Osteoblast (primary cell): Measurements from ENCODE around the gene MYO5C. TPM values are rescaled to one million over a fixed set of nuclear protein-coding genes. Genes with fewer than 3 reads are reported as not detected.

Experiments
- DNase-seq: peaks from one replicate; pipeline ENCODE4 v3.0.0; 2011; ENCODE audit warnings: low spot score, mixed read lengths; ENCODE audit not compliant: insufficient read length; ENCODE audit errors: missing footprints
- H2AFZ ChIP-seq: 2 replicates; pipeline ENCODE4 v1.6.0; 2011; ENCODE audit warnings: mild to moderate bottlenecking, low read length
- H3K27ac ChIP-seq: 2 replicates; pipeline ENCODE4 v1.5.1; 2011; ENCODE audit warnings: mild to moderate bottlenecking, low read depth, low read length, moderate library complexity
- H3K27me3 ChIP-seq: 2 replicates; pipeline ENCODE4 v1.6.0; 2012; ENCODE audit warnings: mild to moderate bottlenecking, control low read depth, inconsistent platforms, low read length, moderate library complexity; ENCODE audit not compliant: insufficient read depth
- H3K36me3 ChIP-seq: 2 replicates; pipeline ENCODE4 v1.5.1; 2011; ENCODE audit warnings: mild to moderate bottlenecking, low read length, control low read depth, moderate library complexity; ENCODE audit not compliant: insufficient read depth
- H3K4me1 ChIP-seq: 2 replicates; pipeline ENCODE4 v1.5.1; 2011; ENCODE audit warnings: mild to moderate bottlenecking, low read length, control low read depth, moderate library complexity; ENCODE audit not compliant: insufficient read depth
- H3K4me2 ChIP-seq: 2 replicates; pipeline ENCODE4 v1.6.0; 2011; ENCODE audit warnings: mild to moderate bottlenecking, low read length; ENCODE audit not compliant: insufficient read depth
- H3K4me3 ChIP-seq: fragments of 200-600 bp; sonication (generic); 3 replicates; pipeline ENCODE4 v1.5.1; 2012; ENCODE audit warnings: mild to moderate bottlenecking, low read length, inconsistent platforms; ENCODE audit not compliant: insufficient read depth
- H3K79me2 ChIP-seq: 2 replicates; pipeline ENCODE4 v1.6.0; 2012; ENCODE audit warnings: mild to moderate bottlenecking, low read length, control low read depth, inconsistent platforms; ENCODE audit not compliant: insufficient read depth
- H3K9me3 ChIP-seq: 2 replicates; pipeline ENCODE4 v1.5.1; 2011; ENCODE audit warnings: low read depth, low read length, control low read depth
- H4K20me1 ChIP-seq: 2 replicates; pipeline ENCODE4 v1.6.0; 2012; ENCODE audit warnings: mild to moderate bottlenecking, low read length, control low read depth; ENCODE audit not compliant: insufficient read depth
- CTCF ChIP-seq: IDR thresholded peaks from 2 replicates; pipeline ENCODE4 v1.5.1; 2011; ENCODE audit warnings: mild to moderate bottlenecking, low read depth, low read length, moderate library complexity; ENCODE audit errors: extremely low read depth
- total RNA-seq: library from RNA; depleted of rRNA; stranded (reverse); fragments of >200 nt; gene quantifications from 2 replicates; pipeline ENCODE4 v1.2.3, GENCODE V29; 2012

Gene MYO5C
- total RNA-seq, 1 donor: under 0.01 TPM

- no peak overlapping the region for H3K27ac ChIP-seq
Observed at GRCh38 chr15:52232327-52232726, 63.3 kb downstream of the MYO5C start.

GRCh38 chr15:52230073-52230472 is 65.5 kb downstream of the MYO5C start:
- no peaks in the 10 kb centered on the region for H4K20me1 ChIP-seq
- DNase-seq: no peak
- no peak overlapping the region for H3K4me2 ChIP-seq
- no peaks in the 10 kb centered on the region for H3K9me3 ChIP-seq
- H3K27ac ChIP-seq: no peak overlapping the region
- H3K27me3 ChIP-seq: peaks cover 3% of the 10 kb centered on the region
- H3K36me3 ChIP-seq: no peaks in the 10 kb centered on the region
- no peak for TF ChIP-seq CTCF
- H3K4me3 ChIP-seq: no peak overlapping the region
- H3K4me1 ChIP-seq: no peaks in the 10 kb centered on the region
- H3K79me2 ChIP-seq: no peaks in the 10 kb centered on the region
- no peak overlapping the region for H2AFZ ChIP-seq

More at GRCh38 chr15:52232327-52232726, 63.3 kb downstream of the MYO5C start:
- Histone ChIP-seq H3K4me2 (no peak overlapping the region), H3K36me3 (no peaks in the 10 kb centered on the region), H3K79me2 (no peaks in the 10 kb centered on the region), H3K4me1 (no peaks in the 10 kb centered on the region), H3K9me3 (no peaks in the 10 kb centered on the region), H3K27me3 (peaks cover 8% of the 10 kb centered on the region), H2AFZ (no peak overlapping the region), H3K4me3 (no peak overlapping the region), H4K20me1 (no peaks in the 10 kb centered on the region)
- TF ChIP-seq CTCF: no peak
- DNase-seq: no peak

- Histone ChIP-seq H3K4me3 (no peak overlapping the region), H2AFZ (no peak overlapping the region), H3K27me3 (peaks cover 3% of the 10 kb centered on the region), H3K4me2 (no peak overlapping the region), H4K20me1 (no peaks in the 10 kb centered on the region), H3K79me2 (no peaks in the 10 kb centered on the region), H3K27ac (no peak overlapping the region), H3K9me3 (no peaks in the 10 kb centered on the region), H3K4me1 (no peaks in the 10 kb centered on the region), H3K36me3 (no peaks in the 10 kb centered on the region)
- TF ChIP-seq CTCF: no peak
- no peak for DNase-seq
Observed at GRCh38 chr15:52228921-52229320, 66.7 kb downstream of the MYO5C start.

GRCh38 chr15:52227456-52227855 is 68.1 kb downstream of the MYO5C start:
- no peak overlapping the region for H3K4me2 ChIP-seq
- peaks cover 3% of the 10 kb centered on the region for H3K27me3 ChIP-seq
- no peaks in the 10 kb centered on the region for H3K79me2 ChIP-seq
- no peaks in the 10 kb centered on the region for H4K20me1 ChIP-seq
- H3K9me3 ChIP-seq: no peaks in the 10 kb centered on the region
- no peak overlapping the region for H3K4me3 ChIP-seq
- DNase-seq: no peak
- H3K4me1 ChIP-seq: no peaks in the 10 kb centered on the region
- TF ChIP-seq CTCF: peak; percentile 78
- H3K36me3 ChIP-seq: no peaks in the 10 kb centered on the region
- H2AFZ ChIP-seq: no peak overlapping the region
- H3K27ac ChIP-seq: no peak overlapping the region
